T1000 (cell line): ENCODE results near the gene NUP153.

Experiments
- DNase-seq: peaks from one replicate; lab custom pipeline; 2025; ENCODE audit warnings: mixed read lengths; lab: John Stamatoyannopoulos, UW

NUP153 gene

GRCh38 chr6:17662585-17662984, 44.1 kb downstream of the NUP153 start:
- DNase-seq = no peak

- DNase-seq = no peak
These were observed 50.1 kb downstream of the NUP153 start for GRCh38 chr6:17656644-17657043.

GRCh38 chr6:17656092-17656491, 50.6 kb downstream of the NUP153 start:
- no peak for DNase-seq

- DNase-seq = no peak
These were observed 53.4 kb downstream of the NUP153 start for GRCh38 chr6:17653198-17653882.

GRCh38 chr6:17650656-17651309, 55.9 kb downstream of the NUP153 start:
- DNase-seq = no peak

GRCh38 chr6:17648745-17649144, 58.0 kb downstream of the NUP153 start:
- no peak for DNase-seq

GRCh38 chr6:17640477-17640917, 66.2 kb downstream of the NUP153 start:
- no peak for DNase-seq

- DNase-seq = no peak
These were observed 68.5 kb downstream of the NUP153 start for GRCh38 chr6:17638212-17638715.

GRCh38 chr6:17635568-17635967, 71.2 kb downstream of the NUP153 start:
- no peak for DNase-seq

- DNase-seq = no peak
These were observed 73.1 kb downstream of the NUP153 start for GRCh38 chr6:17633465-17634188.

- DNase-seq = no peak
These were observed 73.8 kb downstream of the NUP153 start for GRCh38 chr6:17632934-17633333.

GRCh38 chr6:17630511-17631073, 76.1 kb downstream of the NUP153 start:
- DNase-seq = no peak

GRCh38 chr6:17629824-17630510, 76.8 kb downstream of the NUP153 start:
- no peak for DNase-seq

GRCh38 chr6:17628873-17629272, 77.9 kb downstream of the NUP153 start:
- no peak for DNase-seq

- no peak for DNase-seq
These were observed 82.3 kb downstream of the NUP153 start for GRCh38 chr6:17624396-17624795.

- DNase-seq = no peak
These were observed 84.6 kb downstream of the NUP153 start for GRCh38 chr6:17622144-17622543.

GRCh38 chr6:17621003-17621402, 85.7 kb downstream of the NUP153 start:
- no peak for DNase-seq

- DNase-seq = no peak
These were observed 90.9 kb downstream of the NUP153 start for GRCh38 chr6:17615794-17616193.

- DNase-seq = no peak
These were observed 94.7 kb downstream of the NUP153 start for GRCh38 chr6:17612048-17612447.

GRCh38 chr6:17610835-17611234, 95.9 kb downstream of the NUP153 start:
- no peak for DNase-seq

- DNase-seq = no peak
These were observed 100.1 kb downstream of the NUP153 start for GRCh38 chr6:17606606-17607005.

- no peak for DNase-seq
These were observed 103.8 kb downstream of the NUP153 start for GRCh38 chr6:17602888-17603287.
